ENCODE measurements around the gene PIEZO2.

- TF ChIP-seq CTCF (IDR thresholded peaks at IDR 0.05 in 4 of 5, conservative IDR thresholded peaks at IDR 0.05 in 1 of 5) (no peak), POLR2A (IDR thresholded peaks at IDR 0.05) (no peak)
Measured at GRCh38 chr18:11155034-11155759, 5.8 kb upstream of the PIEZO2 start.
